Chondrocyte (in vitro differentiated cells): ENCODE results near the gene HSD17B12. TPM values are rescaled to one million over a fixed set of nuclear protein-coding genes. Genes with fewer than 3 reads are reported as not detected.

Source experiments
- DNase-seq: peaks from one replicate; pipeline ENCODE4 v3.0.0; 2021; ENCODE audit warnings: mixed read lengths, low spot score
- H3K27ac Mint-ChIP-seq: one replicate; pipeline ENCODE4 v1.8.0; 2021; ENCODE audit warnings: mild to moderate bottlenecking, moderate library complexity, mixed read lengths; ENCODE audit not compliant: unreplicated experiment
- H3K27me3 Mint-ChIP-seq: 2 replicates; pipeline ENCODE4 v1.8.0; 2021; ENCODE audit warnings: low read depth, mixed read lengths
- H3K36me3 Mint-ChIP-seq: 2 replicates; pipeline ENCODE4 v1.8.0; 2021; ENCODE audit warnings: low read depth, mixed read lengths
- H3K4me1 Mint-ChIP-seq: 2 replicates; pipeline ENCODE4 v1.8.0; 2021; ENCODE audit warnings: low read depth, mild to moderate bottlenecking, mixed read lengths
- H3K4me3 Mint-ChIP-seq: one replicate; pipeline ENCODE4 v1.8.0; 2021; ENCODE audit warnings: mild to moderate bottlenecking, moderate library complexity, mixed read lengths; ENCODE audit not compliant: unreplicated experiment
- H3K9me3 Mint-ChIP-seq: 2 replicates; pipeline ENCODE4 v1.8.0; 2021; ENCODE audit warnings: low read depth, mixed read lengths
- CTCF ChIP-seq: fragments of 200-600 bp; sonication (generic); IDR thresholded peaks from 2 replicates; pipeline ENCODE4 v1.5.0; 2021; ENCODE audit warnings: antibody characterized with exemption, mild to moderate bottlenecking, moderate library complexity
- total RNA-seq: library from RNA; stranded (reverse); gene quantifications from 3 replicates; pipeline ENCODE4 v1.2.1, GENCODE V29; 2021

HSD17B12 gene
- total RNA-seq, 1 donor from 2014 or later = 89.3 TPM

- DNase-seq = no peak
- no peak for TF ChIP-seq CTCF
- Mint-ChIP-seq H3K9me3 (no peaks in the 10 kb centered on the region), H3K27ac (no peak overlapping the region), H3K36me3 (peaks cover 7% of the 10 kb centered on the region), H3K4me1 (peaks cover 34% of the 10 kb centered on the region), H3K4me3 (no peak overlapping the region), H3K27me3 (no peaks in the 10 kb centered on the region)
Observed at GRCh38 chr11:43688394-43688793, 7.9 kb downstream of the HSD17B12 start.

DNA sequence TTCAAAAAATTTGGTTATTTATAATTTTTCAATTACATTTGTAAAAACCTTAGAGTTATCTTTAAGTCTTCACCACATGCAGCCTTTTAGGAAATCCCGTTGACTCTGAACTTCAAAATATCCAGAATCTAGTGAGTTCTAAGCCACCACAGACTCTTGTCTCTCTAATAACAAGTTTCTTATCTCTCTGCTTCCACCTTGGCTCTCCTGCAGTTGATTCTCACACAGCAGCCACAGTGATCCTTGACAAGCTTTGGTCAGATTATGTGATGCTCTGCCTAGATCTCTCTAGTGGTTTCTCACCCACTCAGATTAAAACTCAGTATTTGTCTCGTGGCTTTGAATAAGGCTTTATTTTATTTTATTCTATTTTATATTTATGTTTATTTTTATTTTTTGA lies 8.6 kb downstream of the HSD17B12 start:
- Mint-ChIP-seq H3K9me3 (no peaks in the 10 kb centered on the region), H3K36me3 (peaks cover 5% of the 10 kb centered on the region), H3K27ac (no peak overlapping the region), H3K27me3 (no peaks in the 10 kb centered on the region), H3K4me3 (no peak overlapping the region), H3K4me1 (peaks cover 32% of the 10 kb centered on the region)
- no peak for DNase-seq
- TF ChIP-seq CTCF = no peak

- Mint-ChIP-seq H3K27ac (no peak overlapping the region), H3K36me3 (peaks cover 4% of the 10 kb centered on the region), H3K4me1 (peaks cover 20% of the 10 kb centered on the region)
Observed at GRCh38 chr11:43690929-43691725, 10.6 kb downstream of the HSD17B12 start.

GRCh38 chr11:43691806-43692205 lies 11.3 kb downstream of the HSD17B12 start:
- H3K4me3 Mint-ChIP-seq = no peak overlapping the region
- peaks cover 13% of the 10 kb centered on the region for H3K4me1 Mint-ChIP-seq
- no peak for TF ChIP-seq CTCF
- no peak for DNase-seq
- no peak overlapping the region for H3K27ac Mint-ChIP-seq
- no peaks in the 10 kb centered on the region for H3K27me3 Mint-ChIP-seq
- peaks cover 4% of the 10 kb centered on the region for H3K36me3 Mint-ChIP-seq
- H3K9me3 Mint-ChIP-seq = no peaks in the 10 kb centered on the region

More at GRCh38 chr11:43690929-43691725, 10.6 kb downstream of the HSD17B12 start:
- DNase-seq = no peak
- Mint-ChIP-seq H3K9me3 (no peaks in the 10 kb centered on the region), H3K27me3 (no peaks in the 10 kb centered on the region), H3K4me3 (no peak overlapping the region)
- no peak for TF ChIP-seq CTCF

DNA sequence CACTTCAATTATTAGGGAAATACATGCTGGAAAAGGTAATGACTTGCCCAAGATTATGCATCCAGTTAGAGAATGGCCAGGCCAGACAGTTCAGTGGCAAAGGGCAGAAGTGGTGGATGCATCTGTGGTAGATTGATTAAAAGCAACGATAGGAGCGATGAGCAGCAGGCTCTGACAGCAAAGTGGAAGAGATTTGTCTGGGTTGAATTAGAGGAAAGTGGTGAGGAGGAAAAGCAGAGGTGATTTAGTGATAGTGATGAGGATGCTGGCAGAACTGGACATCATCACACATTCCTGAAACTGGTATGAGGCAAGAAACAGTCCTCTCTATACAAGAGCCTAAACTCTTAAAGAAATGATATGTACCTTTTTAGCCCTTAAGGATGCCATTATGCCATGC lies 12.5 kb downstream of the HSD17B12 start:
- TF ChIP-seq CTCF = no peak

More for the DNA sequence above, 12.5 kb downstream of the HSD17B12 start:
- no peak overlapping the region for H3K27ac Mint-ChIP-seq
- no peaks in the 10 kb centered on the region for H3K9me3 Mint-ChIP-seq
- H3K4me1 Mint-ChIP-seq = peaks cover 13% of the 10 kb centered on the region
- H3K4me3 Mint-ChIP-seq = no peak overlapping the region
- no peaks in the 10 kb centered on the region for H3K27me3 Mint-ChIP-seq
- DNase-seq = no peak
- peaks cover 4% of the 10 kb centered on the region for H3K36me3 Mint-ChIP-seq
